NCI-H2081 (cell line): ENCODE measurements around the gene FILIP1L.

Experiments
- DNase-seq, 2 experiments: peaks; one replicate each; lab custom pipeline; 2025; lab: John Stamatoyannopoulos, UW

Gene FILIP1L

GRCh38 chr3:99891610-99892285 lies 222.6 kb downstream of the FILIP1L start:
- DNase-seq, result no peak

GRCh38 chr3:99885851-99886250 lies 228.4 kb downstream of the FILIP1L start:
- DNase-seq, result no peak

DNA sequence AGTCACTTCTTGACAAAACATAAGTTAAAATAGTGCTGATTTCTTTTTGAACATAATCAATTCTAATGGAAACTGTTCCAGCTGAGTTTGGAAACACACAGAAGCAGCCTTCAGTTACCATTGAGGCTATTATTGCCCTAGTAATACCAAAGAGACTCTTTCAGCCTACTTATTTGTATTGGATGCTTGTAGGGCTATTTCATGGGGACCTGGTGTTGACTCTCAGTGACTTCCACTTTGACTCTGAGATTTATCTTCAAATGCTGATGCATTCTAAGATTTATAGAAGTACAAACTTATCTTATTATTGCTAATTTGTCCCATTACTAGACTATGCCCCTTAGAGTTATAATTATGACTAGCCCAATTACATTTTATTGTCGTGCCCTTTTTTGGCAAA lies 229.2 kb downstream of the FILIP1L start:
- DNase-seq, result no peak

DNA sequence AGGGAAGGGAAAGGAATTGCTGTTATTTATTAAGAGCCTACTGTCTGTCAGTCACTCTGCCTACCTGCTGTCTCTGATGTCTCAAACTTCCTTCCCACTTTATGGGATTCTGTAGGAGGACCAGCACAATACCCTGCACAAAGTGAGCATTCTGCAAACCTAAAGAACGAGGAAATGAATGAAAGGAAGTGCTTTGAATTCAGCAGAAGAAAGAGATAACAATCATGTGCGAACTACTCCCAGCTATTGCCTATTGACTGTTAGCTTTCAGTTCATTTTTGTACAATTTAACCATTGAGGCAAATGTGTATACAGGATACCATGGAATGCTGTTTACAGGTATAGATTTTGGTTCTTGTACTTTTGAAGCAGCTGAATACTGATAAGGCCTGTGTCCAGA lies 229.8 kb downstream of the FILIP1L start:
- DNase-seq, result no peak

DNA sequence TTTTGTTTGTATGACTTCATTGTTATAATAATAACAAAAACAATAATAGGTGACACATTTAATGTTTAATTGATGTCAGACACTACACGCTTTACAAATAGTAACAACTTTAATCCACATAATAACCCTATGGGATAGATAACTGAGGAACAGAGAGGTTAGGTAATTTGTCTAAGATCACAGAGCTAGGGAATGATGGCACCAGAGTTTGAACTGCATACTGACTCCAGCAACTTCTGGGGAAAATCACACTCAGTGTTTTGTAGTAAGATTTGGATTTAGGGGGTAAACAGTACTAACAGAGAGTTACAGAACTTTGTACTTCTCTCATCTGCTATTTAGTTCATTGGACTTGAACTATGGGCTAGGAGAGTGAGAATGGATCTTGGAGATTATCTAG lies 230.6 kb downstream of the FILIP1L start:
- no peak for DNase-seq

DNA sequence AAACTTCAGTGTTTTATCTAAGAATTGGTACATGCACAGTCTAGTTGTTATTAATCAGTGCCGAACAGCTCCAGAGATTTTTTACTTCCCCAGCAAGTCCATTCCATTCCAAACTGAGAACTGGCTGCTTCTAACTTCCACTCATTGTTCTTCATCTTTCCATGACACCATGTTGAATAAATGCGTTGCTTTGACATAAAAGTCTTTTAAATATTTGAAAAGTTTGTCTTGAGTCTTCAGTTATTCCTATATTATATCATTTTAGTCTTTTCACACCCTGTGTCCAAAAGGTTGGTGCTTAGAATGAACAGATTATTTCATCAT lies 231.2 kb downstream of the FILIP1L start:
- no peak for DNase-seq

DNA sequence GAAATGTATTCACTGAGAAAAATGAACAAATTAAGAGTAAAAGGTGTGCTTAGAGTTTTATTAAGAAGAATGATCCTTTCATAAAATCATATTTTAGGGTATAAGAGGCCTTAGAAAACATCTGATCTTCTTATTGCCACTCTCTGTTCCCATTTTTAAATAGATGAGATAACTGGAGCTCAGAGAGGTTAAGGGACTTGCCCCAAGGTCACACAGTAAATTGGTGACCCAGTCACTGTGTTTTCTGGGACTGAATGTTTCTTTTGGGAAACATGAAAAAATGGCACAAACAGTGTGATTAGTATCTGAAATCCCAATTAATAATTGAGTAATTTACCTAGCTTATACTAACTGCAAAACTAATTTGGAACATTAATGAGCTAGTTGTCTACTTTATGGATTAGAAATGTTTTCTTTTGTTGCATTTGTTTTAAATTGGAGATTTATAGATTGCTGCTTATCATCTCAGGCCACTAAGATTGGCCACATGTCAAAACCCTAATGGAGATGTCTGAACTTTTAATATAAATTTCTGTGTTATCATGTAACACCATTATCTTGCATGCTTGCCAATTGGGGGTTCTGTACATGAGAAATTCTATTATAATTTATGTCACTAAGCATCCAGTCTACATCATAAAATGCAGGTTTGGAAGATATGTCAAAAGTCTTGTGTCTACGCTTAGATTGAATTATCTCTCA lies 231.7 kb downstream of the FILIP1L start:
- no peak for DNase-seq

DNA sequence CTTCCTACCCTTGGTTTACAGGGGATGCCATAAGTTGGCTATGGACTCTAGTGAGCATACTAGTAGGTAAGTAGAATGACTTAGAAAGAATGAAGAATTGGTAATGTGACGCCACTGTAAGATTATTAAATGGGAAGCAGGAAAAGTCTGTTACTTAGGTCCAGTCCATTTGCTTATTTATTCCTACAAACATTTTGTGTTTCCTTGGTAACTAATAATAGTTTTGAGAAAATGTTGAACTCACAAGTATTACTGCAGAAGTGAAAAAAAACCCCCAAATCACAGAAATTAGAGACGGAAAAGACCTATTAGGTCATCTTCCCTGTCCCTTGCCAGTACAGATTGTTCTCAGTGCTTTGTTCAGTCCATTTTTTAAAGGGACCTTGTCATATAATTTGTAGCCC lies 233.2 kb downstream of the FILIP1L start:
- DNase-seq, result no peak

GRCh38 chr3:99879275-99879674 lies 235.0 kb downstream of the FILIP1L start:
- no peak for DNase-seq

- no peak for DNase-seq
Measured at GRCh38 chr3:99878005-99878404, 236.3 kb downstream of the FILIP1L start.

GRCh38 chr3:99877031-99877579 lies 237.2 kb downstream of the FILIP1L start:
- no peak for DNase-seq

DNA sequence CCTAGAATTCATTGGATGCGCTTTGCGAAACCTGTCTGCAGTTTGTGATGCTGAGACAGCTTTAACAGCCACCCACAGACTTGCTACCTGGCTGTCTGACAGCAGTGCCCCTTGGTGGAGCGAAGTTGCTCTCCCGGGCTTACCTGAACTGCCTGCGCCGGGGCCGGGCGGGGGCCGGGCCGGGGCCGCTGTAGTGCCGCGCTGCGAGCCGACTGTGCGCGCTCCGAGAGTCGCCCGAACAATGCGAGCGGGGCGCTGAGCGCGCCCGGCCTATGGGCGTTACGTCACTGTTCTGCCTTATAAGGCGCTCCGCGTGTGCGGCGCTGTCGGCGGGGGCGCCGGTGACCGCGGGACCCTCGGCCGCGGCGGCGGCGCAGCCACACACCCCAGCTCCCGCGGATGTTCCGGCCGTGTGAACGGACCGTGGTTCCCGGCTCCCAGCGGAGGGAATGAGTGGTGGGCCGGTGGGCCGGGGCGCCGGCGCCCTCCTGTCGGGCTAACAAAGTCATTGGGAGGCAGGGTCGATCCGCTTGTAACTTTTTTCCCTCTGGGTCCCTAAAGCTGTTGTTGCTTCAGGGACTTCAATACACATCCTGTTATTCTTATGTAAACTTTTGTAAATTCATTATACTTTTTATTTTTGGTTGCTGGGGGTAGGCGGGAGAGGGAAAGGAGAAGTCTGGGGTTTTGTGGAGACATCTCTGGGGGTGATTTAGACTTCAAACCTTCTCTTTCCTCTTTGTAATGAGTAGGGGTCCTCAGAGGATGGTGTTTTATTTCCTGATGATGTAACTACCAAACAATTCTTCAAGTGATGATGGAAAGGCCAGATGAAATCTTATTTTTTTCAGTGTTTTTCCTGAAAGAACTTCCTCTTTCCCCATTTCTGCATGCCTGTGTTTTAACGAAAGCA lies 238.1 kb downstream of the FILIP1L start:
- peak; percentile 83 to 89 for DNase-seq

- DNase-seq, result no peak
Measured at GRCh38 chr3:99875581-99875928, 238.7 kb downstream of the FILIP1L start.

GRCh38 chr3:99874237-99875002 lies 239.9 kb downstream of the FILIP1L start:
- DNase-seq, result no peak

- DNase-seq, result no peak
Measured at GRCh38 chr3:99873269-99874102, 240.8 kb downstream of the FILIP1L start.

DNA sequence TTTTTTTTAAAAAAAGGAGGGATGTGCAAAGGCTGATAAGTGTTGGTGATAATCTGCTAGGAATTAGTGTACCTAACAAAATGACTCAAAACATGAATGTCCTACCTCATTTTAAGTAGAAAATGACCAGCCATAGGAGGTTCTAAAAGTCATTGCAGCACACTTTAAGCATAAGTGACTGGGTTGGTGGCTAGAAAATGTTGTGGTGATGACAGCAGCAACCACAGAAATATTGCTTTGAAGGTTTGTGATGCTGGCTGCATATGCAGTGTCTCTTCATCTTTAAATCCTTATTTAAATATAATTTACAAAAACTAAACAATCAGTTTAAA lies 241.4 kb downstream of the FILIP1L start:
- DNase-seq, result no peak

- DNase-seq, result no peak
Measured at GRCh38 chr3:99871231-99872045, 242.9 kb downstream of the FILIP1L start.

GRCh38 chr3:99870712-99871111 lies 243.6 kb downstream of the FILIP1L start:
- DNase-seq, result no peak

GRCh38 chr3:99869621-99870020 lies 244.7 kb downstream of the FILIP1L start:
- DNase-seq, result no peak

- no peak for DNase-seq
Measured at GRCh38 chr3:99868311-99868646, 246.0 kb downstream of the FILIP1L start.
